D721Med (cell line): Measurements from ENCODE around the gene DNASE1L1.

Source experiments
- DNase-seq: peaks from one replicate; pipeline ENCODE4 v3.0.0; 2011; ENCODE audit warnings: low spot score; ENCODE audit not compliant: insufficient read length
- FAIRE-seq: peaks from 2 replicates; lab custom pipeline; 2011; peaks lifted over from hg19 to GRCh38; lab: Jason Lieb, UNC
- TF ChIP-seq, protein P1 (sequence below): IDR thresholded peaks from 2 replicates; pipeline ENCODE4 v1.5.1; 2012; ENCODE audit warnings: mild to moderate bottlenecking, control low read depth; ENCODE audit not compliant: insufficient read depth; ENCODE audit errors: missing control alignments

DNASE1L1 gene

DNA sequence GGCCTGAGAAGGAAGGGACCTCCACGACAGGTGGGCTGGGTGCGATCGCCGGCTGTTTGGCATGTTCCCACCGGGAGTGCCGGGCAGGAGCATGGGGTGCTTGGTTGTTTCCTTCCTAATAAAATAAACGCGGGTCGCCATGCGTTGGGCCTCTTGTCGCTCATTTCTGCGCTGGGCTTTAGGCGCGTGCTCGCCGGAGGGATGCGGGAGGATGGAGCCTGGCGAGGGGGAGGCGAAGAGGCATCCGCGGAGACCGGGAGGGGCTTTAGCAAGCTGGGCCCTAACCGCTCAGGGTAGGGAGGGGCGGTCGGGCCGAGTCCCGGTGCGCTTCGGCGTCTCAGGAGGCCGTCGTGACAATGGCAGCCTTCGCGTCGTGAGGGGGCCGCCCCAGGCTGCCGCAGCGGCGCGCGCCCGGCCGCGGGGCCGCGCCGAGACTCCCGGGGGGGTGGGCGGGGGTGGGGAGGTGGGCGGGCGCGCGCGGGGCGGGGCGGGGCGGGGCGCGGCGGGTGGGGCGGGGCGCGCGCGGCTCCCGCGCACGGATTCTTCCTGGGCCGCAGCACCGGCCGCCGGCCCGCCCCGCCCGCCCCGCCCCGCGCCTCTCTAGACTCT is 27.4 kb upstream of the DNASE1L1 start:
- TF ChIP-seq, protein P1, sequence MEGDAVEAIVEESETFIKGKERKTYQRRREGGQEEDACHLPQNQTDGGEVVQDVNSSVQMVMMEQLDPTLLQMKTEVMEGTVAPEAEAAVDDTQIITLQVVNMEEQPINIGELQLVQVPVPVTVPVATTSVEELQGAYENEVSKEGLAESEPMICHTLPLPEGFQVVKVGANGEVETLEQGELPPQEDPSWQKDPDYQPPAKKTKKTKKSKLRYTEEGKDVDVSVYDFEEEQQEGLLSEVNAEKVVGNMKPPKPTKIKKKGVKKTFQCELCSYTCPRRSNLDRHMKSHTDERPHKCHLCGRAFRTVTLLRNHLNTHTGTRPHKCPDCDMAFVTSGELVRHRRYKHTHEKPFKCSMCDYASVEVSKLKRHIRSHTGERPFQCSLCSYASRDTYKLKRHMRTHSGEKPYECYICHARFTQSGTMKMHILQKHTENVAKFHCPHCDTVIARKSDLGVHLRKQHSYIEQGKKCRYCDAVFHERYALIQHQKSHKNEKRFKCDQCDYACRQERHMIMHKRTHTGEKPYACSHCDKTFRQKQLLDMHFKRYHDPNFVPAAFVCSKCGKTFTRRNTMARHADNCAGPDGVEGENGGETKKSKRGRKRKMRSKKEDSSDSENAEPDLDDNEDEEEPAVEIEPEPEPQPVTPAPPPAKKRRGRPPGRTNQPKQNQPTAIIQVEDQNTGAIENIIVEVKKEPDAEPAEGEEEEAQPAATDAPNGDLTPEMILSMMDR = no peak
- FAIRE-seq (no peak), DNase-seq (peak; percentile 67)

DNA sequence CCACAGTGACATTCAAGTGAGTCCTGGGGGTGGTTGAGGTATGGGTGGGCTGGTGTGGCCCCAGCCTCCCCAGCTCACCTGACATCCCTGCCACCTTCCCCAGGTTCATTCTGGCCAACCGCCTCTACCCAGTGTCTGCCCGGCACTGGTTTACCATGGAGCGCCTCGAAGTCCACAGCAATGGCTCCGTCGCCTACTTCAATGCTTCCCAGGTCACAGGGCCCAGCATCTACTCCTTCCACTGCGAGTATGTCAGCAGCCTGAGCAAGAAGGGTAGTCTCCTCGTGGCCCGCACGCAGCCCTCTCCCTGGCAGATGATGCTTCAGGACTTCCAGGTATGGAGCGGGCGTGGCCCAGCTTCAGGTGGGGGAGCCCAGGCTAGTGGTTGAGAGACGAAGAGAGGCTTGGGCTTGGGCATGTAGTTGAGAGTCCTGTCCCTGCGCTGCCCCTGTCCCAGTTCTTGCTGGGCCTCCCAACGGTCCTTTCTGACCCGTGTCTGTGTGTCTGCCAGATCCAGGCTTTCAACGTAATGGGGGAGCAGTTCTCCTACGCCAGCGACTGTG is 26.2 kb upstream of the DNASE1L1 start:
- TF ChIP-seq, protein P1 = no peak
- no peak for FAIRE-seq
- no peak for DNase-seq

DNA sequence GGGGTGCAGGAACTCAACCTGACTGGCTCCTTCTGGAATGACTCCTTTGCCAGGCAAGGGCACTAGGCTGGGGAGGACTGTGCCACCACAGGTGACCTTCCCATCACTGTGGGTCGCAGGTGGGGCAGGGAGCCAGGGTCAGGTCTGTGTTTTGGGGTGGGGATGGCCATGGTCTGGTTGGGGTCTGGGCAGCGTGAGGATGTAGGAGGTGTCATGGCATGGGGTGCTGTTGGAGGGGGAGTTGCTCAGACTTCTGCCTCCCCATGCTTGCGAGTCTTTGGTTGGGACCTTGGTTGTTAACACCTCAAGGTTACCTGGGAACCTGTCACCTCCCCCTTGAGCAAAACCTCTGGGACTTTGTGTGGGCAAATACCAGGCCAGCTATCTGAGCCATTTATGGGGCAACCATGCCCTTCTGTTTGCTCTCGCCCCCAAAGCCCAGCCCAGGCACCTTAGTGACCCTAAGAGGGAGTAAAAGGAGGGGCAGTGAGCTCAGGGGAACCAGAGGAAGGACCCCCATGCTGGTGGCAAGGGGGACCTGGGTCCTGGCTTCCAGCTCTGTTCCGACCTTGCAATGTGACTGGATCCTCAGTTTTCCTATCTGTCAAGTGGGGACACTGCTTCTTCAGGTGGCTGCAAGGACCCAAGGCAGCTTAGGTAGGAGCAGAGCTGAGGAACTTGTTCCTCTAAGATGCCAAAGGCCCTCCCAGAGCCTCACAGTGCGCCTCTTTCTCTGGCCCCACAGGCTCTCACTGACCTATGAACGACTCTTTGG is 25.5 kb upstream of the DNASE1L1 start:
- no peak for FAIRE-seq
- DNase-seq = no peak
- TF ChIP-seq, protein P1 = no peak

DNA sequence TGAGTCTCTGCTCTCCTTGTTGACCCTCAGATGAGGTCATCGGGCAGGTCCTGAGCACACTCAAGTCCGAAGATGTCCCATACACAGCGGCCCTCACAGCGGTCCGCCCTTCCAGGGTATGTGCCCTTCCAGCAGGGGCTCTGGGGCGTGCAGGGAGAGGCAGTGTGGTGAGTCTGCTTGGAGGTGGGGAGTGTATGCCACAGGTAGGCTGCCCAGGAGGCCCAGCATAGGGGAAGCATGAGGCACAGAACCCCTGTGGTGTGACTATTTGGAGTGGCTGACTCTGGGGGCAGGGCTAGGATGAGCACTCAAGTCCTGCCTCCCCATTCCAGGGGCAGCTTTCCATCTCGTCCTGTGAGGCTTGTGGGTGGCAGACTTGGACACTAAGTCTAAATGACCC is 24.6 kb upstream of the DNASE1L1 start:
- FAIRE-seq = no peak
- TF ChIP-seq, protein P1 = no peak
- no peak for DNase-seq

DNA sequence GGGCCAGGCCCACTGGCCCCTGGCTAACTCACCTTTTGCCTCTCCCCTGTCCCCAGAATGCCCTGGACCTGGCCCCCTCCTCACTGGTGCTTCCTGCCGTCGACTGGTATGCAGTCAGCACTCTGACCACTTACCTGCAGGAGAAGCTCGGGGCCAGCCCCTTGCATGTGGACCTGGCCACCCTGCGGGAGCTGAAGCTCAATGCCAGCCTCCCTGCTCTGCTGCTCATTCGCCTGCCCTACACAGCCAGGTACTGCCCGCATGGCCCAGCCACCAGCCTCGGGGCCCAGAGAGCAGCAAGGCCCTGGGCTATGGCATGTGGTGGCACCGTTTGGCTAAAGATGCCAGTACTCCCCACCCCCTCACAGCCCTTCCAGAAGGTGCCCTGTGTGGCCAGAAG is 23.2 kb upstream of the DNASE1L1 start:
- FAIRE-seq = no peak
- TF ChIP-seq, protein P1 = no peak
- DNase-seq = no peak

DNA sequence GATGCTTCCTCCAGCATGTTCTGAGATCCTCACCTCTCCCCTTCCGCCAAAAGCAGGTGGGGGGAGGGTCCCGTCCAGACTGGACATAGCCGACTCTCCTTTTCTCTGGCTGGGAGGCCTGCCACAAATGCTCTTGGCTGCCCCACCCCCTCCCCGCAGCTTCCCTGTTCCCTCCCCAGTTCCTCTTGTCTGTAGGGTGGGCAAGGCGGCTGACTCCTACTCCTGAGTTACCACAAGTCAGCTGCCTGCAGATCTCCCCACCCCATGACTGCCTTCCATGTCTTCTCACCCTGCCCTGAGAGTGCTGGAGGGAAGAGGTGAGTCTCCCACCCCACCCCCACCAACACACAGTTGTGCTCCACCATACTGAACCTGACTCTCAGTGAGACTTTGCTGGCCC is 22.3 kb upstream of the DNASE1L1 start:
- DNase-seq (no peak), FAIRE-seq (no peak)
- TF ChIP-seq, protein P1 = no peak

DNA sequence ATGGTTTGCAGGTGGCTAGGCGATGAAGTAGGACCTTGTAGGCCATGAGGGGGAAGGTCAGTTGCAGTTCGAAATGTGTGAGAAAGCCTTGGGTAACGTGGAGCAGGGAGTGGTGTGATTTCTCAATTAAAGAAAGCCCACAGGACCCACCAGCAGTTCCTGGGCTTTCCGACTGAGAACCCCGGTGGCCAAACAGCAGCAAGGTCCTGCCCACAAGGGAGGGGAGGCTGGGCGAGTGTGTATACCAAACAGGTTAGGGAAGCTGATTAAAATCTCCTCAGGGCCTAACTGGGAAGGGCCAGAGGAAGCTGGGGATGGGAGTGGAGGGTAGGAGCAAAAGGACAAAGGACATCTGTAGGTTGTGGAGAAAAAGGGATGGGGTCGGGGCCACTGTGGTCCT is 21.9 kb upstream of the DNASE1L1 start:
- TF ChIP-seq, protein P1 = no peak
- FAIRE-seq (no peak), DNase-seq (no peak)
